Mononuclear cell (primary cell): ENCODE measurements around the gene ATG16L1. TPM values are rescaled to one million over a fixed set of nuclear protein-coding genes. Genes with fewer than 3 reads are reported as not detected.

Source experiments
- H3K27me3 ChIP-seq: 2 replicates; pipeline ENCODE4 v1.6.0; 2011; ENCODE audit warnings: low read length, control low read depth; ENCODE audit not compliant: insufficient read depth
- H3K4me1 ChIP-seq: 2 replicates; pipeline ENCODE4 v1.5.1; 2011; ENCODE audit warnings: mild to moderate bottlenecking, low read length, control low read depth; ENCODE audit not compliant: insufficient read depth
- H3K4me3 ChIP-seq: 2 replicates; pipeline ENCODE4 v1.5.1; 2011; ENCODE audit warnings: mild to moderate bottlenecking, low read length, moderate library complexity
- H3K9me3 ChIP-seq: 2 replicates; pipeline ENCODE4 v1.5.1; 2011; ENCODE audit warnings: low read depth, mild to moderate bottlenecking, control low read depth, low read length
- total RNA-seq: library from RNA; depleted of rRNA; stranded (reverse); fragments of >200 nt; gene quantifications from one replicate; pipeline ENCODE4 v1.2.3, GENCODE V29; 2012

The ATG16L1 gene
- 102 TPM for total RNA-seq

DNA sequence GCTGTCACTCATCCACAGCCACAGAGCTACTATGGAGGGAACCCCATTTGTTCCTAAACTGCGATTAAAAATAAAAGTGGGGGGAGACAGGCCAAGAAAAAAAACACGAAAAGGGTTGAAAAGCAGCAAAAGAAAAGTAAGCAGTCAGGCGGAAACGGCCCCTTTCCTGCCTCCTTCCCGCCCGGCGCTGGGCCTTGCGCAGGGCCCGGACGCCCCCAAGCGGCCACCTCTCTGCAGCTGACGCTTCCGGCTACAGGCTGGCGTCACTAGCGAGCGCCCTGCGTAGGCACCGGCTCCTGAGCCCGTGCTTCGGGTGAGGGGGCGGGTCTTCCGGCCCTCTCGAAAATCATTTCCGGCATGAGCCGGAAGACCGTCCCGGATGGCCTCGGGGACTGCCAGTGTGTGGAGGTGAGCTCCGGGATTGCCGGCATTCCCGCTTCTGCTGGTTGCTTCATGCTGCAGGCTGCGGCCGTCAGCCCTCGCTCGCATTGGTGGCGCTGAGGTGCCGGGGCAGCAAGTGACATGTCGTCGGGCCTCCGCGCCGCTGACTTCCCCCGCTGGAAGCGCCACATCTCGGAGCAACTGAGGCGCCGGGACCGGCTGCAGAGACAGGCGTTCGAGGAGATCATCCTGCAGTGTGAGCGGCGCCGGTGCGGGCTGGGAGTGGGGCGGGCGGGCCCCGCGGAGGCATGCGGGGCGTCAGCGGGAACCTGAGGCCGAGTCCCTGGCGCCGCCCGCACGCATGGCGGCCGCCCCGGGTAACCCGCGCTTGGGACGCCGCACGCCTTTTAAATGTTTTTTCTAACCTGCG lies at the start of gene ATG16L1:
Gene ATG16L1, plus strand, starts transcription at position 368 of the 811 bp plus-strand sequence. Its CDS starts 155 bp downstream, at position 523.
- peaks cover 75% of the 10 kb centered on the region for H3K4me1 ChIP-seq
- peak within 1 kb of the TSS; percentile 92 for H3K4me3 ChIP-seq
- no peaks in the 10 kb centered on the region for H3K27me3 ChIP-seq
- H3K9me3 ChIP-seq, result no peaks in the 10 kb centered on the region

DNA sequence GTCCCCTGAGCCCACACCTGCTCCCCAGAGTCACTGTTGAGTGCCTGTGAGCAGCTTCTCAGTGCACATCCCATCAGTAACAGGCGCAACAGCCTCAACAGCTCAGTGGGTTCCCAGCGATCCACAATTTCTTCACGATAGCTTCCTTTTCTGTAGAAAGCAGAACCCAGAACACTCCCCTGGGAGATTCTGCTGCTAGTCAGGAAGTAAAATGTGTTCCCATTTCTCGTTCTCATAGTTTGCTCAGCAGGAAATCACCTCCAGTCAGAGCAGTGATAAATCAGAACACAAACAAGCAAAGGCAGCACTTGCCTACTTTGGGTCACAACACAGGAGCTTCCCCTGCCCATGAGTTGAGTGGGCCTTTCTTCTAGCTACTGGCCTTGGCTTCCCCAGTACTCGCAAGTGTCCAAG lies 48.9 kb upstream of the ATG16L1 start:
- Histone ChIP-seq H3K4me1 (peaks cover 23% of the 10 kb centered on the region), H3K4me3 (no peak overlapping the region), H3K27me3 (no peaks in the 10 kb centered on the region), H3K9me3 (no peaks in the 10 kb centered on the region)

DNA sequence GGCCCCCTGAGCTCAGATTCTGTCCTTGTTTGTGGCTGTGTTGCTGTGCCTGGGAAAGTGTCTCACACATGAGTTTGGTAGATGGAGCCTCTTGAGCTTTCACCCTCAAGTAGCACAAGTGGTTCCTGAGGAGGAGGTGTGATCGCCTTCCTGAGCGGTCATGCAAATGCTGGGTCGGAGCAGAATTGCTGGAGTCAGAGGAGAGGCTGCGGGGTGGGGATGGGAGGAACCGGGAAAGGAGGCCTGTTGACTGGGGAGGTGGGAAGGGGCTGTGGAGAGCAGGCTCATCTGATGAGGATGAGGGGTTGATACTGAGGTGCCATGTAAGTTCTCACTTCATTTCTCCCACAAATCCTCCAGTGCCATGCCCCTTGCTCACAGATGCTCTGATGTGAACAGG lies 48.4 kb upstream of the ATG16L1 start:
- no peak overlapping the region for H3K4me3 ChIP-seq
- H3K27me3 ChIP-seq, result no peaks in the 10 kb centered on the region
- peaks cover 23% of the 10 kb centered on the region for H3K4me1 ChIP-seq
- no peaks in the 10 kb centered on the region for H3K9me3 ChIP-seq

DNA sequence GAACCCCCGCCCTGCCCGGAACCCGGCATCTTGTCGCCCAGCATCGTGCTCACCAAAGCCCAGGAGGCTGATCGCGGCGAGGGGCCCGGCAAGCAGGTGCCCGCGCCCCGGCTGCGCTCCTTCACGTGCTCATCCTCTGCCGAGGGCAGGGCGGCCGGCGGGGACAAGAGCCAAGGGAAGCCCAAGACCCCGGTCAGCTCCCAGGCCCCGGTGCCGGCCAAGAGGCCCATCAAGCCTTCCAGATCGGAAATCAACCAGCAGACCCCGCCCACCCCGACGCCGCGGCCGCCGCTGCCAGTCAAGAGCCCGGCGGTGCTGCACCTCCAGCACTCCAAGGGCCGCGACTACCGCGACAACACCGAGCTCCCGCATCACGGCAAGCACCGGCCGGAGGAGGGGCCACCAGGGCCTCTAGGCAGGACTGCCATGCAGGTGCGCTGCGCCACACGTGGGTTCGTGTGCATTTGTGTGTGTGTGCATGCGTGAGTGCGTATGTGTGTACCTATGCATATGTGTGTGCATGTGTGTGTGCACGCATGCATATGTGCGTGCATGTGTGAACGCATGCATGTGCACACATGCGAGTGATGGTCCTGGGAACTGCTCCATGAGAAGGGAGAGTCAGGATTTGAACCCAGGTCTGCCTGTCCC lies 47.1 kb upstream of the ATG16L1 start:
- Histone ChIP-seq H3K9me3 (no peaks in the 10 kb centered on the region), H3K27me3 (no peaks in the 10 kb centered on the region), H3K4me3 (no peak overlapping the region), H3K4me1 (peaks cover 23% of the 10 kb centered on the region)

DNA sequence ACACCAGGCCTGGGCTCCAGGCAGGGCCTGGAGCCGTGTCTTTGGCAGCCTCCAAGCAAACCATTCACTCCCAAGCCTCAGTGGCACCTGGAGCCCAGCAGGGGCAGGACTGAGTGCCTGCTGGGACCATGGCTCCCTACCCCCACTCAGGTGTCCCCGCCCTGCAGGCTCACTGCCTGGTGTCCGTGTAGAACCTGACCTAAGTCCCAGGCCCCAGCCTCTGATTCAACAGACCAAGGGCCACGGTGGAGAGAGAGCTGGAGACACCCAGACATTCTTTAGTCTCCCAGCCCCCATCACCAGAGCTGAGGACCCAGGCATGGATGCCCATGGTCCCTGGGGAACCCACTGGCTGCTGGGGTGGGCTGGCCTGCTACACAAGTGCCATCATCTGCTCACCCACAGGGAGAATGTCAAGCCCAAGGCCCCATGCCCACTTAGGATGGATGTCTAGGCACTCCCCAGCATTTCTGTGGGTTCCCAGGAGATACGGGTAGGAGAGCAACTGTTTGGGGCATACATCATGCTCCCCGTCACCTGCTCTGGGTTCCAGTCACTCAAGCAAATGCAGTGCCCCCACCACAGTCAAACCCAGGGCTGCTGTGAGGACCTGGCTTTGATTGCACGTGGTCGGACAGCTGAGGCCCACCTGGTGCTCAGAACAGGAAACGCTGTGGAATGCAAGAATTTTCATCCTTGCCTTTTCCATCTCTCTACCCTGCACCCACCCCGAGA lies 42.9 kb upstream of the ATG16L1 start:
- no peaks in the 10 kb centered on the region for H3K9me3 ChIP-seq
- no peaks in the 10 kb centered on the region for H3K27me3 ChIP-seq
- no peak overlapping the region for H3K4me3 ChIP-seq
- peaks cover 2% of the 10 kb centered on the region for H3K4me1 ChIP-seq

DNA sequence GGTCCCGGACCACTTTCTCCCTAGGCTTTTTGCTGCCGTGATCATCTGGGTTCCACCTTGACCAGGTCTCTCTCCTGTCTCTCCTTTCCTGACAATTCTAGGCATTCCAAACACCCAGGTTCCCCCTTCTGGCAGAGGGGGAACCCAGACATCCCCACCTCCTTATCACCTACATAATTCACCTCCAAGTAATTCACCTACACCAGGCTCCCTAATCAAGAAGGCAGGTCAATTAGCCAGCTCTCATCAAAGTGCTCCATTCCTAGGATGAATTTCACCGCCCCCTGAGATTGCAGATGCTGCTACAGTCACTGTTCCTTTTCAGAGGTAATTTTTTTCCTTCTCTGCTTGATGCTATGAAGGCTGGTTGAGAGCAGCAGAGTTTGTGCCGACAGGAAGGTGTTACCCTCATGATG lies 42.3 kb upstream of the ATG16L1 start:
- no peak overlapping the region for H3K4me3 ChIP-seq
- H3K27me3 ChIP-seq, result no peaks in the 10 kb centered on the region
- H3K4me1 ChIP-seq, result no peaks in the 10 kb centered on the region
- no peaks in the 10 kb centered on the region for H3K9me3 ChIP-seq

DNA sequence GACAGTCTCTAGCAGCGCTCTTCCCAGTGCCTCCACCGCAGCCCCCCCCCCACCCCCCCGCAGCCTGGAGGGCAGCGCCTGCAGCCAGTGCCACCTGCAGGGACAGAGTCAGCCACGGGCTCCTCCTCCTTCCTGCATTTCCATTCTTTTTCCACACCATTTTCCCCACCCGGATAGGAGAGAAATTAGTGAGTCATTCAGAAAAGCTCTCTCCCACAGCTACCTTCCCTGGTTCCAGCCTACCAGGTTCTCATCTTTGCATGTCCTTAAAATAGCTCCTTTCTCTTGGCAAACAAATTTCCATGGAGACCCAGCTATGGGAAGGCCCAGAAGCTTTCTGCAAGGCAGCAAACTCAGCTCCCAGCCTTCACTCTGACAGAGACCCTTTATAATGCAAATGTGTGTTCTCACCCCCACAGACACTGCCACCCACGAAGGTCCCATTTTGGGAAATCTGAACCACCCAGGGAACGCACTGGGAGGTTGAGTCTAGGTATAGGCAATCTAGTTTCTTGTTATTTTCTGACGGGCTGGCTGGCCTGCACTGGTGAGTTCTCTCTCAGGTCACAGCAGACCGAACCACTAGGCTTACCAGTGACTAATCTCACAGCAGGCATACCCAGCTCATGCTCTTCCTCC lies 41.8 kb upstream of the ATG16L1 start:
- H3K27me3 ChIP-seq, result no peaks in the 10 kb centered on the region
- H3K4me3 ChIP-seq, result no peak overlapping the region
- no peaks in the 10 kb centered on the region for H3K9me3 ChIP-seq

DNA sequence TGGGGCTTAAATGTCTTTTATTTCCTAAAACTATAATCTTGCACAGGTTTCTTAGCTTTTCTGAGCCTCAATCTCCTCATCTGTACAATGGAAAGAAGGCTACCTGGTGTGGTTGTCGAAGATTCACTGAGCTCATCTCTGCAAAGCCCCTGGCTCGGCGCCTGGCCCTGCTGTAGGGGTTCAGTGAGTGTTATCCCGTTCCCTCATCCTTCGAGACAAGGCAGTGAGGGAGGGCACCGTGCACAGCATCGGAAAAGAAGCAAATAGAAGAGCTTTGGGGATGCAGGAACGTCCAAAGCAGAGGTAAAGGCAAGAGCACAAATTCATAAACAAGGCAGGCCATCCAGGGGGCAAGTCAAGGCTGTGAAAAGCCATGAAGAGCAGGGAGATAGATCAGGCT lies 41.2 kb upstream of the ATG16L1 start:
- Histone ChIP-seq H3K9me3 (no peaks in the 10 kb centered on the region), H3K4me3 (no peak overlapping the region), H3K4me1 (no peaks in the 10 kb centered on the region), H3K27me3 (no peaks in the 10 kb centered on the region)

More for the DNA sequence above, 41.8 kb upstream of the ATG16L1 start:
- H3K4me1 ChIP-seq, result no peaks in the 10 kb centered on the region

DNA sequence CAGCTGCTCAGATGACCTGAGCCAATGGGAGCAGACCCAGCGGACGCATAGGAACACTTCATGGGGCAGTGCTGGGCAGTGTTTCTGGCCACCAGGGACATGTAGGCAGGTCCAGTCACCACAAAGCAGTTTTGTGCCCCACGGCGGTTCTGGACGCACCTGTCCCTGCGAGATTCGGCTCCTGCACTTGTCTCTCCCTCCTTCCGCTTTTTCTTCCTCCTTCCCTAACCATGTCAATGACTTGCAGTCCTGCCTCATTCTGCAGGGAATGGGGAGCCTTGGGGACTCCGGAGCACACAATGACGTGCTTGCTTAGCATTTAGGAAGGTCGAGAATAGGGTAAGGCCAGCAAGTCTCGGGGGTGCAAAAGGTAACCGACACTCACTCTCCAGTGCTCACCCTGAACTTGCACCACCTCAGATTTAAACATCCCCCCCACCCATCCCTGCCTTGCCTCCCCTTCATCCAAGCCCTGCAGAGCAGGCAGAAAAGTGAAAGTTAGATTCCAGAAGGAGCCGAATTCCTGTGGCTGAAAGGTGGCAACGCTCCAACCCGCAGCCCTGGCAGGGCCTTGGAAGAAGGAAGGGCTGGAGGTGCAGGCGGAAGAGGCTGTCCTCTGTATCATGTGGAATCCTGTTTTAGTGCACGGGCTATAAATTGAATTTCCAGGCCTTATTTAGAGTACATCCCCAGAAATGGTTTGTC lies 40.5 kb upstream of the ATG16L1 start:
- Histone ChIP-seq H3K9me3 (no peaks in the 10 kb centered on the region), H3K4me3 (no peak overlapping the region), H3K27me3 (no peaks in the 10 kb centered on the region), H3K4me1 (no peaks in the 10 kb centered on the region)

DNA sequence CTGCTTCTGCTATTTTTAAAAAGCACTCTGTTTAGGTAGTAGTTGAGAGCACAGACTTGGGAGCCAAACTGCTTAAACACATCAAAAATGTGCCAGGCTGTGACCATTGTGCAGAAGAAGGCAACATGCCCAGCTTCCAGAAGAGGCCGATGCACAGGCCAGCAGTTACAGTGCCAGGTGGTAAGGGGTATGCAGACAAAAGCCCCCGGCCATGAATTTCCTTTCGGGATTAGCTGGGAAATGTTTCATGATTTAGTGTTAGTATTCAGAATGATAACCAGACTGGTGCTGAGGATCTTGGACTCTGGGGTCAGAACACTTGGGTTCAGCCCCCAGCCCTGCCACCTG lies 40.0 kb upstream of the ATG16L1 start:
- Histone ChIP-seq H3K4me1 (no peaks in the 10 kb centered on the region), H3K4me3 (no peak overlapping the region), H3K9me3 (no peaks in the 10 kb centered on the region), H3K27me3 (no peaks in the 10 kb centered on the region)

DNA sequence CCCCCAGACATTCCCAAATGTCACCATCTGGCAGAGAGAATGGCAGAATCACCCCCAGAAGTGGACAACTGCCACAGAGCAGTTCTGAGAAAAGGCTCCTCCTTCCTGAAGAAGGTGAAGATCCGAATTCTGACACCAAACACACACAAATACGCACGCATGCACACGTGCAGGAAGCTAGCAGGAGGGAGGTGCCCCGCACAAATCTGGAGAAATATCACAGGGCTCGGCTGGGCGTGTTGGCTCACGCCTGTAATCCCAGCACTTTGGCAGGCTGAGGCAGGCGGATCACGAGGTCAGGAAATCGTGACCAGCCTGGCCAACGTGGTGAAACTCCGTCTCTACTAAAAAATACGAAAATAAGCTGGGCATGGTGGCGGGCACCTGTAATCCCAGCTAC lies 38.5 kb upstream of the ATG16L1 start:
- Histone ChIP-seq H3K27me3 (no peaks in the 10 kb centered on the region), H3K4me3 (no peak overlapping the region), H3K9me3 (no peaks in the 10 kb centered on the region), H3K4me1 (no peaks in the 10 kb centered on the region)

DNA sequence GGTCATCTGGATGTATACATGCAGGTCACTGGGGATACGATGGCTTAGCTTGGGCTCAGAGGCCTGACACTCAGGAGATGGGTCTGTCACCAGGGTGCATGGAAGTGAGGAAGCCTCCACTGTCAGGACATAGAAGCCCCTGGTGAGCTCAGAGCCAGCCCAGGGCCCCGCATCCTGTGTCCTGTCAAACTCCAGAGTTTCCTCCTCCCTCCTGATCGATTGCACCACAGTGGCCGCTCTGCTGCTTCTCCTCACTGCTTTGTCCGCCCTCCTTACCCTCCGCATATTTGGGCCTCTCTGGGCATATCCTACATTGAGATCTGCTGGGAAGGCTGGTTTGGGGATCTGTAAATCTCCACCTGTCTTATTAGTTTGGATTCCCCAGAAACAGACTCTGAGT lies 37.5 kb upstream of the ATG16L1 start:
- H3K4me1 ChIP-seq, result no peaks in the 10 kb centered on the region
- no peaks in the 10 kb centered on the region for H3K9me3 ChIP-seq
- H3K27me3 ChIP-seq, result no peaks in the 10 kb centered on the region
- H3K4me3 ChIP-seq, result no peak overlapping the region

DNA sequence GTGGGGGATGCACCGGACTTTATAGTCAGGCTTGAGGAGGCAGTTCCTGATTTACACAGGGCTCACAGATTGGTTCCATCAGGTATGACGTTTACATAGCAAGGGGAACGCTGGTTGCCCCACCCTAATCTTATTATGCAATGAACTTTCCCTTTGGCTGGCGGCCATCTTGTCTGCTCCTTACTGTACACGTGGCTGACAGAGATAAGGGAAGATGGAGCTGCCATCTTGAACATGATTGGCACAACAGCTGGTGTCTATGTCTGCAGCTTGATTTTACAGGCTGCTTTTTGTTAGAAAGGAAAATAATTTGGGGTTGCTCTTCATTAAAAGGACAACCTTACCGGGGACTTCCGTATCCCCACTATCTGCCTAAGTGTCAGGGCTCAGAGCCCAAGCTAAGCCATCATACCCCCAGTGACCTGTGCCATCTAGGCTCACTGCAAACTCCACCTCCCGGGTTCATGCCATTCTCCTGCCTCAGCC lies 33.5 kb upstream of the ATG16L1 start:
- Histone ChIP-seq H3K4me1 (no peaks in the 10 kb centered on the region), H3K4me3 (no peak overlapping the region), H3K27me3 (no peaks in the 10 kb centered on the region), H3K9me3 (no peaks in the 10 kb centered on the region)

DNA sequence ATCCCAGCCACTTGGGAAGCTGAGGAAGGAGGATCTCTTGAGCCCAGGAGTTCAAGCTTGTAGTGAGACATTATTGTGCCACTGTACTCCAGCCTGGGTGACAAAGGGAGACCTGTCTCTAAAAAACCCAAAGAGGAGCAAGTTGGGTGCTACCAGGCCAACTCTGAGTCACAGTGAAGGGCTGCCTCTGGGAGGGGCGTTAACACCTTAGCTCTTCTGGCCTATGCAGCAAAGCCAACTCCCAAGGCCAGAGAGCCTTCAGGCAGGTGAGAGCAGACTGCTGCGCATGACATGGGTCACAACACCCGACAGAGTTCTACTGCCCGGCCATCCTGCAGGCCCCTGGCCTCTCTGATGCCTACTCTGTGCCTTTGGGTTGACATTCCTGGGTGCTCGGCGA lies 32.6 kb upstream of the ATG16L1 start:
- Histone ChIP-seq H3K9me3 (no peaks in the 10 kb centered on the region), H3K4me3 (no peak overlapping the region), H3K27me3 (no peaks in the 10 kb centered on the region), H3K4me1 (peaks cover 5% of the 10 kb centered on the region)
